Liver (tissue), 9 donors: ENCODE measurements around the gene CDKN2D. TPM values are rescaled to one million over a fixed set of nuclear protein-coding genes. Genes with fewer than 3 reads are reported as not detected.

Source experiments
- DNase-seq: peaks from one replicate; pipeline ENCODE4 v3.0.0-alpha.2; 2017; ENCODE audit warnings: low spot score
- H3K27ac ChIP-seq, 2 donors: one replicate each; pipeline ENCODE4 v1.7.0; 2013; ENCODE audit warnings: inconsistent platforms in 2 of 2, low read length in 2 of 2, control low read depth in 1 of 2, low read depth in 1 of 2, mild to moderate bottlenecking in 1 of 2
- H3K27me3 ChIP-seq, 4 donors: one replicate each; pipeline versions ENCODE4 v1.6.1 to v1.7.0; 2013; ENCODE audit warnings: low read length in 3 of 4, inconsistent platforms in 1 of 4, mild to moderate bottlenecking in 1 of 4, moderate library complexity in 1 of 4; ENCODE audit not compliant: control insufficient read depth in 4 of 4, insufficient read depth in 4 of 4
- H3K36me3 ChIP-seq, 4 donors: one replicate each; pipeline versions ENCODE4 v1.6.1 to v1.7.0; 2013; ENCODE audit warnings: low read length in 3 of 4, mild to moderate bottlenecking in 3 of 4, low read depth in 1 of 4, moderate library complexity in 1 of 4; ENCODE audit not compliant: control insufficient read depth in 4 of 4, insufficient read depth in 3 of 4
- H3K4me1 ChIP-seq, 4 donors: one replicate each; pipeline versions ENCODE4 v1.6.1 to v1.7.0; 2013; ENCODE audit warnings: low read length in 3 of 4, mild to moderate bottlenecking in 3 of 4, moderate library complexity in 1 of 4; ENCODE audit not compliant: control insufficient read depth in 4 of 4, insufficient read depth in 4 of 4
- H3K4me3 ChIP-seq, 3 donors: one replicate each; pipeline versions ENCODE4 v1.6.1 to v1.7.0; 2013; ENCODE audit warnings: low read length in 3 of 3, control low read depth in 1 of 3, low read depth in 1 of 3, mild to moderate bottlenecking in 1 of 3
- H3K9ac ChIP-seq, 2 donors: one replicate each; pipeline ENCODE4 v1.7.0; 2013; ENCODE audit warnings: low read length in 2 of 2, mild to moderate bottlenecking in 2 of 2, moderate library complexity in 2 of 2, control low read depth in 1 of 2, low read depth in 1 of 2
- H3K9me3 ChIP-seq, 4 donors: one replicate each; pipeline versions ENCODE4 v1.6.1 to v1.7.0; 2013; ENCODE audit warnings: low read length in 3 of 4; ENCODE audit not compliant: control insufficient read depth in 4 of 4
- ATF3 ChIP-seq: IDR thresholded peaks from 2 replicates; pipeline ENCODE4 v1.6.1; 2016; ENCODE audit warnings: antibody characterized with exemption
- CTCF ChIP-seq: fragments of 150-350 bp; IDR thresholded peaks from 2 replicates; pipeline ENCODE4 v1.5.1; 2017; ENCODE audit warnings: improper control_type of control experiment, low read depth, low read length; ENCODE audit not compliant: missing input control
- EGR1 ChIP-seq, 2 donors: IDR thresholded peaks; 2 replicates each; pipeline ENCODE4 v1.6.1; 2016 to 2018; ENCODE audit warnings: antibody characterized with exemption in 2 of 2, low read depth in 2 of 2
- FOXA1 ChIP-seq: IDR thresholded peaks from 2 replicates; pipeline ENCODE4 v1.6.1; 2016; ENCODE audit warnings: antibody characterized with exemption
- FOXA2 ChIP-seq: IDR thresholded peaks from 2 replicates; pipeline ENCODE4 v1.6.1; 2016; ENCODE audit warnings: antibody characterized with exemption
- GABPA ChIP-seq, 2 donors: IDR thresholded peaks in 1 of 2; conservative IDR thresholded peaks in 1 of 2; 2 replicates each; pipeline ENCODE4 v1.6.1; 2016; ENCODE audit warnings: antibody characterized with exemption in 2 of 2, mild to moderate bottlenecking in 1 of 2, moderate library complexity in 1 of 2
- HNF4A ChIP-seq, 2 donors: conservative IDR thresholded peaks; 2 replicates each; pipeline ENCODE4 v1.6.1; 2016; ENCODE audit warnings: antibody characterized with exemption in 2 of 2, mild to moderate bottlenecking in 2 of 2
- HNF4G ChIP-seq: IDR thresholded peaks from 2 replicates; pipeline ENCODE4 v1.6.1; 2016; ENCODE audit warnings: antibody characterized with exemption
- JUND ChIP-seq, 2 donors: IDR thresholded peaks; 2 replicates each; pipeline ENCODE4 v1.6.1; 2016; ENCODE audit warnings: antibody characterized with exemption in 2 of 2
- MAX ChIP-seq: IDR thresholded peaks from 2 replicates; pipeline ENCODE4 v1.6.1; 2016; ENCODE audit warnings: antibody characterized with exemption
- NR2F2 ChIP-seq: IDR thresholded peaks from 2 replicates; pipeline ENCODE4 v1.6.1; 2016; ENCODE audit warnings: antibody characterized with exemption
- RAD21 ChIP-seq, 2 donors: IDR thresholded peaks; 2 replicates each; pipeline ENCODE4 v1.6.1; 2016; ENCODE audit warnings: antibody characterized with exemption in 2 of 2, mild to moderate bottlenecking in 2 of 2
- REST ChIP-seq: IDR thresholded peaks from 2 replicates; pipeline ENCODE4 v1.6.1; 2016; ENCODE audit warnings: antibody characterized with exemption, mild to moderate bottlenecking
- RXRA ChIP-seq, 2 donors: IDR thresholded peaks; 2 replicates each; pipeline ENCODE4 v1.6.1; 2017 to 2018; ENCODE audit warnings: antibody characterized with exemption in 2 of 2, mild to moderate bottlenecking in 1 of 2
- SP1 ChIP-seq: IDR thresholded peaks from 2 replicates; pipeline ENCODE4 v1.6.1; 2018; ENCODE audit warnings: antibody characterized with exemption, mild to moderate bottlenecking
- TAF1 ChIP-seq: conservative IDR thresholded peaks from 2 replicates; pipeline ENCODE4 v1.6.1; 2016; ENCODE audit warnings: antibody characterized with exemption, mild to moderate bottlenecking
- YY1 ChIP-seq: IDR thresholded peaks from 2 replicates; pipeline ENCODE4 v1.6.1; 2016; ENCODE audit warnings: antibody characterized with exemption, mild to moderate bottlenecking
- ZBTB33 ChIP-seq: IDR thresholded peaks from 2 replicates; pipeline ENCODE4 v1.6.1; 2016; ENCODE audit warnings: antibody characterized with exemption
- WGBS: extraction: QIAGEN DNeasy Blood & Tissue Kit; methylation state at CpG from one replicate; pipeline ENCODE4 v1.1.7; 2013; 5-methylcytosine and 5-hydroxymethylcytosine counted together
- polyA plus RNA-seq, 2 donors: library from polyadenylated mRNA; stranded (reverse) in 1 of 2; unstranded in 1 of 2; fragments of 200-250 nt in 1 of 2; fragments of >200 nt in 1 of 2; fragmentation: Nextera tagmentation in 1 of 2; extraction: Ambion mirVana in 1 of 2; gene quantifications; one replicate each; pipeline versions ENCODE4 v1.2.1 to v1.2.3, GENCODE V29; 2013 to 2015
- total RNA-seq, 2 donors: library from RNA; depleted of rRNA; stranded (reverse); fragments of >200 nt; gene quantifications; one replicate each; pipeline ENCODE4 v1.2.3, GENCODE V29; 2014
- donor health status: healthy.
- donor health status: healthy.
- donor health status: healthy.
- donor health status: healthy.
- donor health status: healthy.

Gene CDKN2D
- total and polyA plus RNA-seq, 4 donors = 1.6 to 86.4 (median 3.5) TPM

- Histone ChIP-seq H3K27ac (no peak overlapping the region), H3K4me3 (no peak overlapping the region), H3K9me3 (no peaks in the 10 kb centered on the region), H3K36me3 (peaks cover 33 to 54% (median 43%) of the 10 kb centered on the region in 4 donors), H3K4me1 (peaks cover 3 to 12% (median 6%) of the 10 kb centered on the region in 4 donors), H3K9ac (no peak overlapping the region), H3K27me3 (no peaks in the 10 kb centered on the region)
- DNase-seq = no peak
- TF ChIP-seq FOXA2 (no peak), HNF4G (no peak), ATF3 (no peak), RAD21 (IDR thresholded peaks at IDR 0.05) (no peak), GABPA (IDR thresholded peaks at IDR 0.05 in 1 of 2, conservative IDR thresholded peaks at IDR 0.05 in 1 of 2) (no peak), CTCF (no peak)
- 91% methylated on average over 7 of the region's 7 CpGs for WGBS
Measured at GRCh38 chr19:10549733-10550132, 19.0 kb downstream of the CDKN2D start.

- Histone ChIP-seq H3K4me1 (peaks cover 6 to 17% (median 10%) of the 10 kb centered on the region in 4 donors), H3K27me3 (no peaks in the 10 kb centered on the region), H3K4me3 (no peak overlapping the region), H3K27ac (no peak overlapping the region), H3K9me3 (no peaks in the 10 kb centered on the region), H3K9ac (no peak overlapping the region), H3K36me3 (peaks cover 29 to 45% (median 38%) of the 10 kb centered on the region in 4 donors)
- WGBS = 97% methylated on average over 18 of the region's 18 CpGs
- DNase-seq = no peak
- no peak for TF ChIP-seq HNF4A (conservative IDR thresholded peaks at IDR 0.05)
- TF ChIP-seq NR2F2 = no peak
- TF ChIP-seq JUND (IDR thresholded peaks at IDR 0.05) = no peak
- no peak for TF ChIP-seq ZBTB33
- no peak for TF ChIP-seq HNF4G
- no peak for TF ChIP-seq SP1
- no peak for TF ChIP-seq ATF3
- no peak for TF ChIP-seq FOXA2
- no peak for TF ChIP-seq CTCF
- TF ChIP-seq EGR1 (IDR thresholded peaks at IDR 0.05; ENCODE audit: low read depth in 2 of 2) = no peak
- no peak for TF ChIP-seq FOXA1
- no peak for TF ChIP-seq REST
- no peak for TF ChIP-seq GABPA (IDR thresholded peaks at IDR 0.05 in 1 of 2, conservative IDR thresholded peaks at IDR 0.05 in 1 of 2)
- no peak for TF ChIP-seq TAF1
- TF ChIP-seq RXRA (IDR thresholded peaks at IDR 0.05) = no peak
- TF ChIP-seq RAD21 (IDR thresholded peaks at IDR 0.05) = no peak
- TF ChIP-seq MAX = no peak
- no peak for TF ChIP-seq YY1
Measured at GRCh38 chr19:10548746-10549276, 20.0 kb downstream of the CDKN2D start.
